Endothelial cell (in vitro differentiated cells): ENCODE results near the gene ITIH2. TPM values are rescaled to one million over a fixed set of nuclear protein-coding genes. Genes with fewer than 3 reads are reported as not detected.
"Not testable (repeated sequence)": the region's sequence is repeated elsewhere in the genome, so short reads cannot be mapped to it uniquely, and the experiment has no call there.

Experiments used
- DNase-seq: peaks from one replicate; pipeline ENCODE4 v3.0.0; 2021; ENCODE audit warnings: low spot score
- H3K27ac Mint-ChIP-seq: one replicate; pipeline ENCODE4 v1.8.0; 2021; ENCODE audit warnings: mixed read lengths, inconsistent platforms; ENCODE audit not compliant: unreplicated experiment
- H3K27me3 Mint-ChIP-seq: one replicate; pipeline ENCODE4 v1.8.0; 2021; ENCODE audit warnings: mild to moderate bottlenecking, moderate library complexity, mixed read lengths, inconsistent platforms; ENCODE audit not compliant: unreplicated experiment
- H3K36me3 Mint-ChIP-seq: one replicate; pipeline ENCODE4 v1.8.0; 2021; ENCODE audit warnings: mild to moderate bottlenecking, low read depth, mixed read lengths, inconsistent platforms; ENCODE audit not compliant: unreplicated experiment
- H3K4me1 Mint-ChIP-seq: one replicate; pipeline ENCODE4 v1.8.0; 2021; ENCODE audit warnings: mild to moderate bottlenecking, mixed read lengths, inconsistent platforms; ENCODE audit not compliant: unreplicated experiment
- H3K4me3 Mint-ChIP-seq: one replicate; pipeline ENCODE4 v1.8.0; 2021; ENCODE audit warnings: mild to moderate bottlenecking, mixed read lengths, inconsistent platforms; ENCODE audit not compliant: unreplicated experiment
- H3K9me3 Mint-ChIP-seq: one replicate; pipeline ENCODE4 v1.8.0; 2021; ENCODE audit warnings: mixed read lengths, inconsistent platforms; ENCODE audit not compliant: unreplicated experiment
- total RNA-seq: library from RNA; stranded (reverse); fragmentation: NEBNext Ultra II Directional; extraction: Animal tissue kit (Norgen Biotek cat#: 25700); gene quantifications from one replicate; pipeline ENCODE4 v1.2.1, GENCODE V29; 2021; ENCODE audit not compliant: unreplicated experiment
- TF ChIP-seq, protein P1 (sequence below): fragments of 200-600 bp; sonication (generic); IDR thresholded peaks from one replicate; pipeline ENCODE4 v1.5.0; 2021; ENCODE audit warnings: antibody characterized with exemption; ENCODE audit not compliant: unreplicated experiment

Gene ITIH2
- total RNA-seq, 1 donor from 2014 or later: not detected

DNA sequence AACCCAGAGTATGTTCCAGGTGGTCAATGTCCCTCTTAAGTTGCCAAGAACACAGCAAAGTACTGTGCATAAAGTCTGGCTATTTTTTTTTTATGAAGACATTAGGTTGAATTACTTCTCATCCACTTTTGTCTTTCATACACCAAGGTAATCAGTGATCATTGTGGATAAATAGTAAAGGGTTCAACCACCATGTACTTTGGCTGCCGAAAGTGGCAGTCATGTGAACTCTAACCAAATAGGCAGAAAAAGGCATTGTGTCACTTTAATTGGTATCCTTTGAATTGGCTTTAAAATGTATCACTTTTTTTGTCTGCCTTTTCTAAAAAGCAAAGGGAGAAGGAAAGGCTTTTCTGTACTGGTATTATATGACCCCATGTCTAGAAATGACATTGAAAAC, 7.3 kb downstream of the ITIH2 start:
- DNase-seq: no peak
- Mint-ChIP-seq H3K9me3 (no peaks in the 10 kb centered on the region), H3K36me3 (no peaks in the 10 kb centered on the region), H3K4me1 (peaks cover 8% of the 10 kb centered on the region), H3K4me3 (no peak overlapping the region), H3K27me3 (peaks cover 2% of the 10 kb centered on the region), H3K27ac (no peak overlapping the region)
- TF ChIP-seq, protein P1, sequence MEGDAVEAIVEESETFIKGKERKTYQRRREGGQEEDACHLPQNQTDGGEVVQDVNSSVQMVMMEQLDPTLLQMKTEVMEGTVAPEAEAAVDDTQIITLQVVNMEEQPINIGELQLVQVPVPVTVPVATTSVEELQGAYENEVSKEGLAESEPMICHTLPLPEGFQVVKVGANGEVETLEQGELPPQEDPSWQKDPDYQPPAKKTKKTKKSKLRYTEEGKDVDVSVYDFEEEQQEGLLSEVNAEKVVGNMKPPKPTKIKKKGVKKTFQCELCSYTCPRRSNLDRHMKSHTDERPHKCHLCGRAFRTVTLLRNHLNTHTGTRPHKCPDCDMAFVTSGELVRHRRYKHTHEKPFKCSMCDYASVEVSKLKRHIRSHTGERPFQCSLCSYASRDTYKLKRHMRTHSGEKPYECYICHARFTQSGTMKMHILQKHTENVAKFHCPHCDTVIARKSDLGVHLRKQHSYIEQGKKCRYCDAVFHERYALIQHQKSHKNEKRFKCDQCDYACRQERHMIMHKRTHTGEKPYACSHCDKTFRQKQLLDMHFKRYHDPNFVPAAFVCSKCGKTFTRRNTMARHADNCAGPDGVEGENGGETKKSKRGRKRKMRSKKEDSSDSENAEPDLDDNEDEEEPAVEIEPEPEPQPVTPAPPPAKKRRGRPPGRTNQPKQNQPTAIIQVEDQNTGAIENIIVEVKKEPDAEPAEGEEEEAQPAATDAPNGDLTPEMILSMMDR: no peak

DNA sequence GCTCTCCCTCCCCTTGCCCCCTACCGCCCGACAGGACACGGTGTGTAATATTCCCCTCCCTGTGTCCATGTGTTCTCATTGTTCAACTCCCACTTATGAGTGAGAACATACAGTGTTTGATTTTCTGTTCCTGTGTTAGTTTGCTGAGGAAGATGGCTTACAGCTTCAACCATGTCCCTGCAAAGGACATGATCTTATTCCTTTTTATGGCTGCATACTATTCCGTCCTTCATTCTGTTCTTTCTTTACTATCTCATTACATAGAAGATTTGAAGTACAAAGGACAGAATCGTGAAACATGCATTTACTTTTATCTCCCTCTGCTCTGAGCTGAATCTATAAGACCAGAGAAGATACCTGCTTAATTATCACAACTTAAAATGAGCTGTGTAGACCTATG, 8.0 kb downstream of the ITIH2 start:
- not testable (repeated sequence) for H3K36me3 Mint-ChIP-seq, H3K4me1 Mint-ChIP-seq, H3K27ac Mint-ChIP-seq, H3K27me3 Mint-ChIP-seq, DNase-seq, H3K4me3 Mint-ChIP-seq, H3K9me3 Mint-ChIP-seq

DNA sequence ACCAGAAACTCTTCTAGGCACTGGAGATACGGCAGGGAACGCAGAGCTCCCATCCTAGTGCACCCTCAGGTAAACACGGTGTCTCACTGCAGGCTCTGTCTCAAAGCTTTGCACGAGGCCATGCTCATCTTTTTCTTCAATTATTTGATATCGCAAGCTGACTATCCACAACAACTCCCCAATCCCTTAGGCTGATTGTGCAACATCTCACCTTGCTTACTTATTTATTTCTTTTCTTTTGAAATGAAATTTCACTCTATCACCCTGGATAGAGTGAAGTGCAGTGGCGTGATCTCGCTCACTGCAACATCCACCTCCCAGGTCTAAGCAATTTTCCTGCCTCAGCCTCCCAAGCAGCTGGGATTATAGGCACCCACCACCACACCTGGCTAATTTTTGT, 12.4 kb downstream of the ITIH2 start:
- Mint-ChIP-seq H3K9me3 (no peaks in the 10 kb centered on the region), H3K27me3 (peaks cover 4% of the 10 kb centered on the region), H3K4me3 (no peak overlapping the region), H3K4me1 (peaks cover 5% of the 10 kb centered on the region), H3K27ac (no peak overlapping the region), H3K36me3 (no peaks in the 10 kb centered on the region)
- TF ChIP-seq, protein P1: no peak
- no peak for DNase-seq

DNA sequence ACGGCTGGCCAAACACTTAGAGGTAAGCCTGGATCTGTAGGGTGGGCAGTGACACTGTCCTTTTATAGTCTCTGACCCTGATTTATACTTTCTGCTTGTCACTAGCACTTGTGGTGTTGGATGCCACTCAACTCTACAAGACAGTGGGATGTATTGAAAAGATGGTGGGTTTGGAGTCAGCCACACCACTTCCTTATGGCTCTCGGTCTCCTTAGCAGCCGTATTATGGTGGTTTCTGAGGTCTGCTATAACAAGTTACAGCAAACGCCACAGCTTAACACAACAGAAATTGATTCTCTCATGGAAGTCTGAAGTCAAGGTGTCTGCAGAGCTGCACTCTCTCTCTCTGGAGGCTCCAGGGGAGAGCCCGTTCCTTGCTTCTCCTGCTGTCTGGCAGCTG, 14.7 kb downstream of the ITIH2 start:
- H3K27me3 Mint-ChIP-seq: peaks cover 4% of the 10 kb centered on the region
- no peaks in the 10 kb centered on the region for H3K36me3 Mint-ChIP-seq
- peaks cover 7% of the 10 kb centered on the region for H3K4me1 Mint-ChIP-seq
- TF ChIP-seq, protein P1: no peak
- no peak overlapping the region for H3K4me3 Mint-ChIP-seq
- no peak overlapping the region for H3K27ac Mint-ChIP-seq
- no peak for DNase-seq
- no peaks in the 10 kb centered on the region for H3K9me3 Mint-ChIP-seq

DNA sequence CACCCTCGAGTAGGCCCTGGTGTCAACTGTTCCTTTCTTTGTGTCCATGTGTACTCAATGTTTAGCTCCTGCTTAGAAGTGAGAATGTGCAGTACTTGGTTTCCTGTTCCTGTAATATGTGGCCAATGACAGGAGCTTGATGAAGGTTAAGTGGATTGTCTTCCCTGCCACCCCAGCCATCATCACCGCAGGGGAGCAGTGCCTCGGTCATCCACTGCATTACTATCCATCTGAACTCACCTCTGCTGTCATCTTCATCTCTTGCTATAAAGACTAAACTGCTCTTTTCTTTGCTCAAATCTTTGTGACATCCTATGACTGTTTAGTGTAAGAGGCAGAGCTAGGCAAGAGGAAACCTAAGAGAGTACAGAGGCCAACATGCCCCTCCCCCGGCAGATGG, 15.6 kb downstream of the ITIH2 start:
- TF ChIP-seq, protein P1: no peak
- H3K9me3 Mint-ChIP-seq: no peaks in the 10 kb centered on the region
- peaks cover 2% of the 10 kb centered on the region for H3K36me3 Mint-ChIP-seq
- peaks cover 4% of the 10 kb centered on the region for H3K27me3 Mint-ChIP-seq
- no peak for DNase-seq
- H3K4me1 Mint-ChIP-seq: peaks cover 10% of the 10 kb centered on the region
- H3K4me3 Mint-ChIP-seq: no peak overlapping the region
- H3K27ac Mint-ChIP-seq: no peak overlapping the region

DNA sequence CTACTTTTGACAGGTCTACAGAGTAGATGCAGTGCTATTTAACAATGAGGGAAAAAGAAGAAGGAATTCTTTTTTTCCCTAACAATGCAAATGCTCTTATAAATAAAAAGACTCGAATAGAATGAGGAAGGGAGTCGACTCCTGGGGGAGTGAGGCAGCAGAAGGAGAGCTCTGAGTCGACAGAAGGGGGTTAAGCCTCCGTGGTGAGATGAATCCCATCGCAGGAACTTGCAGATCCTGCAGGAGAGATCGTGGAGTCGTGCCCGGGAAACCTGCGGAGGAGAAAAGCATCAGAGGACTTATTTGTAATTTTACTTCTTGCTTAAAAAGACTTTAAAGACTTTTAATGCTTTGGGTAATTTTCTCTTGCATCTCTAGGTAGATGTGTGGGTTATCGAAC, 17.4 kb downstream of the ITIH2 start:
- TF ChIP-seq, protein P1: no peak
- no peak overlapping the region for H3K4me3 Mint-ChIP-seq
- peaks cover 2% of the 10 kb centered on the region for H3K27me3 Mint-ChIP-seq
- H3K36me3 Mint-ChIP-seq: peaks cover 4% of the 10 kb centered on the region
- H3K4me1 Mint-ChIP-seq: peaks cover 11% of the 10 kb centered on the region
- H3K27ac Mint-ChIP-seq: no peak overlapping the region
- H3K9me3 Mint-ChIP-seq: no peaks in the 10 kb centered on the region
- no peak for DNase-seq
